Amygdala (tissue), 56 donors: ENCODE measurements around the gene CBX4.
"Not testable (repeated sequence)": the region's sequence is repeated elsewhere in the genome, so short reads cannot be mapped to it uniquely, and the experiment has no call there.

Experiments
- DNase-seq, 56 donors: peaks; one replicate each; lab custom pipeline; 2025; lab: John Stamatoyannopoulos, UW

CBX4 gene

DNA sequence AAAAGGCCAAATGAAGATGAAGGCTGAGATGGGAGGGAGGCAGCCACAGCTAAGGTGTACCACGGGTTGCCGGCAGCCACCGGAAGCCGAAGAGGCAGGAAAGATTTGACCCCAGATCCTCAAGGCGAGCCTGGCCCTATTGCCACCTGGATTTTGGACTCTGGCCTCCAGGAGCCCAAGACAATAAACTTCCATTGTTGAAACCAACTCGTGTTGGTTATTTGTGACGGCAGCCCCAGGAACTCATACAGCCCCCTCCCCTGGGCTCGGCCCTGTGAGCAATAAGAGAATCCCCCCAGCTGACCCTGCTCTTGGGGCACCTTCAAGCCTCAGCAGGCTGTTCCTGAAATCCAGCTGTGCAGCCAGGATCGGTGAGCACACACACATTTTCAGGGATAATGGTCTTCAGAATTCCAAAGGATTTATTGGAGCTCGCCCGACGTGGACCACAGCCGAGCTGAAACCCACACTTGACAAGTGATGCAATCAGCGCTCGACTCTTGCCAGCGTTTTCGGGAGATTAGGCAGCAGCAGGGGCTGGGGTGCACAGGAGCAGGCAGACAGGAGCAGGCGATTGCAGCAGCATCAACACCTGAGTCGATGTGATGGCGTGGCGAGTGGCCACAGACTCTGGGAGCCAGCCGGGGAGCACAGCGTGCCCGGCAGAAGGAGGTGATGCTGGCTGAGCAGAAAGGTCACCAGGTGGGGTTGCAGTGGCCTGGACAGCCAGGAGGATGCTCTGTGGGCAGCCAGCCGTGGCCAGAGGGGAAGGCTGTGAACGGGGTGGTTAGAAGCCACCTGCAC, 22.4 kb upstream of the CBX4 start:
- DNase-seq: no peak

DNA sequence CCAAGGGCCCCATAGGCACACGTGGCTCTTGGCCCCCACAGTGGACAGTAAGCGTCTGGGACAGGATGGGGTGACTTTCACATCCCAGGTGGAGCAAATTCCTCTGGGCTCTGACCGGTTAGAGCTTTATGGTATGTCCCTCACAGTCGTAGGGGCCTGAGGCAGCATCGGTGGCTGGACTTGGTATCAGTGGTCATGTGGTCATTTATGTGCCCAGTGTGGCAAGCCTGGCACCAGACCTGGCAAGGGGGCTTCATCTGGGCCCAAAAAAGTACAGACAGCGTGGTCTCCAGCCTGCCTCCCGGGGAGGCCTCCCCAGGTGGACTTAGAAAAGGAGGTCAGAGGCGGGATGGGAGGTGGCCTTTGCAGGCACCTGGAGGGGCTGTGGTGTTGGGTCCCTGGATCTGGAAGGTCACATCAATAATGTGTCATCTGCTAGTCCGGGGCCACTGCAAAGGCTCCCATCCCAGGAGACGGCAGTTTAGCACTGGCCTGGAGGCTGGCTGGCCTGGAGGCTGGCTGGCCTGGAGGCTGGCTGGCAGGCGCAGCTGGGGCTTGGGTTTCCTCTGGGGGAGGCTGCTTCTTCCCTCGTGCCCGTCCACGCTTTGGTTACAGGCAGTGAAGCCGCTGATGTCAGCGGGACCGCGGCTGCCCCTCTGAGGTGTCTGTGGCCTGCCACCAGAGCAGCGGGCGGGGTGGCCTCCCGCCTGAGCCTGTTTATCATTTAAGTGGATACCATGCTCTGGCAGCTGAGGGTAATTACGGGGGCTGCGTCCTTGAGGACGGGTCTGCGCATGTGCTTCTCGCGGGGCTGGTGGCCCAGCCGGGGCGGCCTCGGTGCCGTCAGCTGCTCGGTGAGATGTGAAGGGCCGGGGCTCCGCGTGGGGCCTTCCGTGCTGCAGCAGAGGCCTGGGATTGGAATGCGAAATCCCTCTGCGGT, 20.7 kb upstream of the CBX4 start:
- no peak for DNase-seq

DNA sequence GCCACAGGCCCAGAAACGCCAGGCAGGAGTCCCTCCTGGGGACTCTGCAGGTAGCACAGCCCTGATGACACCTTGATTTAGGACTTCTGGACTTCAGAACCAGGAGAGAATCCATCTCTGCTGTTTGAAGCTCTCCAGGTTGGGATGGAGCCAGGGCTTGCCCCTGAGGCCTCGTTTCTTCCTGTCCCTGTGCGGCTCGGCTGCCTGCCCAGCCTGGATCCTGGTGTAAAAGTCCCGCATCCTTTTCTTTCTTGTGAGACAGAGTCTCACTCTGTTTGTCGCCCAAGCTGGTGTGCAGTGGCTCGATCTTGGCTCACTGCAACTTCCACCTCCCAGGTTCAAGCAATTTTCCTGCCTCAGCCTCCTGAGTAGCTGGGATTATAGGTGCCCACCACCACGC, 17.9 kb upstream of the CBX4 start:
- no peak for DNase-seq

DNA sequence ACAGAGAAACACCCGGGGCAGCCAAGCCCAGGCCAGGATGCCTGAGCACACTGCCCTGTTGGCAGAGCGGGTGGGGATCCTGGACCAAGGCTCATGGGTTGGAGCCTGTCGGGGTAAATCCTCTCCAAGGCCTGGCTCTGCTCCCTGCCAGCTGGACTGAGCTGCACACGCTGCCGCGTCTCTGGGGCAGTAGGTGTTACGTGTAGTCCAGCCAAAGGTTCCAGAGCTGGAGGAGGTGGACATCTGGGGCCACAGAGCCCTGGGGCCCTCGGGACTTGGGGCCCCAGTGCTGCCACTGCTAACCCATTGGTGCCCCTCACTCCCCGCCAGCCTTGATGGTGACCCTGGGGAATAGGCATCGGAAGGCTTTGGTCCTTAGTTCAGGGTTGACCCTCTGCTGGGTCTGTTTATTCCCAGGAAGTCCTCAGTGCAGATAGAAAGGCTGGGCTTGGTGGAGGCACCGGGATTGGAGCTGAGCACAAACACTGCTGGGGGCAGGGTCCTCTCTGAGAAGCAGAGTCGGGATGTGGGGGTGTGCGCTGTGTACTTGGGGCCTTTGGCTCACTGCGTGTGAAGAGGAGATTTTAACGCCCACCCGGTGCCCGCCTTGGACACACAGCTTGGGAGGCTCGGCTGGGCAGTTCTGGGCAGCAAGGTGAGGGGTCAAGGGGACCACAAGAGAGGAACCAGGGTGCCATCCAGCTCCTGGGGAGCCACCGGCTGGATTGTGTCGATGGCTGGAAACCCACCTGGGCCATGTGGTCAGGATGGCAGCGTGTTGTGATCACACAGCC, 16.3 kb upstream of the CBX4 start:
- DNase-seq: peak in 8 of 56 donors; percentile 15 to 66 (median 24)

DNA sequence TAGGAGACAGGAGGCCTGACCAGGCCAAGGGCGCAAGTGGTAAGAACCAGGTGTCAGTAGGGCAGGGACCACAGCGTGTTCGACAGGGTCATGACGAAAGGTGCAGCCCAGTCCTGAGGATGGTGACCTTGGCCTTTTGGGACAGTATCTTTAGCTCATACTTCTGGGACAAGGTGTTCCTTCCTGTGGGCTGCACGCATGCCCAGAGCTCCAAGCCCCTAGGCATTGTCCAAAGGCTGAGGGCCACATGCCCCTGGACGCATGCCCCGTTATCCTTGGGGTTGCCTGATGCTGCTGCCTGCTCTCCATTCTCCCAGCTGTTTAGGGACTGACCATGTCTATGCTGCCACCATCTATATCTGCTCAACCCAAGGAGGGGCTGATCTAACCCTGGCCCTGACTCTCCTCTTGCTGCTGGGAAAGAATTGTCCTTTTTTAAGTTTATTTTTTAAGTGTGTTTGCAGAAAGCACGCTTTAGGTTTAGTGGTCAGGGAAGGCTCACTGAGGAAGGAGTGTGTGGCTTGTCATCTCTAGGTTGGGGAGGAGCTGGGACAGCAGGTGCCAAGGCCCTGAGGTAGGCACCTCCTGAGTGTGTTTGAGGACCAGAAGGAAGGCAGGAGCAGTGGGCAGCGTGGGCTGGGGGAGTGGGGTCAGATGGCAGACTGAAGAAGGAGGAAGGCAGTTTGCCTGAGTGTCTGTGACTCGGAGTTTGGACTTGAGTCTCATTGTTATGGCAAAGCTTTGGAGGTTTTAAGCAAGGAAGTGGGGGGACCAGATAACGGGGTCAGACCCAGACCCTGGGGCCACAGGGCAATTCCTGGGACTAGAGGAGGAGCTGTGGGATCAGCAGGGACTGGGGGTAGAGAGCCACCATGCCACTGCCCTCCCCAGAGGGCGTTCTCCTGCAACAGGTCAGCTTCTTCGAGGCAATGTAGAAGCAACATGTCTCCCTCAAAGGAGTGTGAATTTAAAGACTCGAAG, 15.1 kb upstream of the CBX4 start:
- DNase-seq: no peak

DNA sequence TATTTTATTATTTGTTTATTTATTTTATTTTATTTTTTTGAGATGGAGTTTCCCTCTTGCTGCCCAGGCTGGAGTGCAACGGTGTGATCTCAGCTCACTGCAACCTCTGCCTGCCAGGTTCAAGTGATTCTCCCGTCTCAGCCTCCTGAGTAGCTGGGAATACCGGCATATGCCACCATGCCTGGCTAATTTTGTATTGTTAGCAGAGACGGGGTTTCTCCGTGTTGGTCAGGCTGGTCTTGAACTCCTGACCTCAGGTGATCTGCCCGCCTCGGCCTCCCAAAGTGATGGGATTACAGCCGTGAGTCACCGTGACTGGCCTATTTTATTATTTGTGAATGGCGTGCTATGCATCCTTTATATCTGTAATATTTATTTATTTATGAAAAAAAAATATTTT, 13.9 kb upstream of the CBX4 start:
- not testable (repeated sequence) for DNase-seq

DNA sequence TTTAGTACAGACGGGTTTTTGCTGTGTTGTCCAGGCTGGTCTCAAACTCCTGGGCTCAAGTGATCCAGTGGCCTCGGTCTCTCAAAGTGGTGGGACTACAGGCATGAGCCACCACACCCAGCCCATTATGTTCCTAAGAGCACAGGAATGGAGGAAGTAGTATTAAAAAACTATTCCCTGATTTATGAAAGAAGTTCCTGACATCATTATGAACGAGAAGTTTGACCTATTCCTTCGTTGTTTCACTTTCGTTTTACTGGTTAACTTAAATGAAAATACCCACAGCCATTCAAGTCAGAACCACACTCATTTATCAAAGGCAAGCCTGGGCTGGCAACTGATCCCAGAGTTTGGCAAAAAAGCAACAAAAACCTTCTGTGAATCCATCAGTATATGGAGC, 13.5 kb upstream of the CBX4 start:
- DNase-seq: no peak

DNA sequence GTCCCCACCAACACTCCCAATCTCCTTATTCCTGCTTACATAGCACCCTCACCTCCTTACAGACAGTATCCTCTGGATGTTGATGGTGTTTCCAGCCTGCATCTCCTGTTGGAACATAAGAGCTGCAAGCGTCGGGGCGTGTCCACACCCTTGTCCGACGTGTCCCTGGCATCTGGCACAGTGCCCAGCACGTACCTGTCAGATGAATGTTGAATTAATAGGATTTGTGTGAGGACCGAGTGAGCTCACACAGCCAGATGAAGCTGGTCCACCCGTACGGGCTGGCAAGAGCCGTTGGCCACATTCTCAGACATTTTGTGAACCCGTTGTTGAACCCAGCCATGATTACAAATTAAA, 12.2 kb upstream of the CBX4 start:
- DNase-seq: no peak

DNA sequence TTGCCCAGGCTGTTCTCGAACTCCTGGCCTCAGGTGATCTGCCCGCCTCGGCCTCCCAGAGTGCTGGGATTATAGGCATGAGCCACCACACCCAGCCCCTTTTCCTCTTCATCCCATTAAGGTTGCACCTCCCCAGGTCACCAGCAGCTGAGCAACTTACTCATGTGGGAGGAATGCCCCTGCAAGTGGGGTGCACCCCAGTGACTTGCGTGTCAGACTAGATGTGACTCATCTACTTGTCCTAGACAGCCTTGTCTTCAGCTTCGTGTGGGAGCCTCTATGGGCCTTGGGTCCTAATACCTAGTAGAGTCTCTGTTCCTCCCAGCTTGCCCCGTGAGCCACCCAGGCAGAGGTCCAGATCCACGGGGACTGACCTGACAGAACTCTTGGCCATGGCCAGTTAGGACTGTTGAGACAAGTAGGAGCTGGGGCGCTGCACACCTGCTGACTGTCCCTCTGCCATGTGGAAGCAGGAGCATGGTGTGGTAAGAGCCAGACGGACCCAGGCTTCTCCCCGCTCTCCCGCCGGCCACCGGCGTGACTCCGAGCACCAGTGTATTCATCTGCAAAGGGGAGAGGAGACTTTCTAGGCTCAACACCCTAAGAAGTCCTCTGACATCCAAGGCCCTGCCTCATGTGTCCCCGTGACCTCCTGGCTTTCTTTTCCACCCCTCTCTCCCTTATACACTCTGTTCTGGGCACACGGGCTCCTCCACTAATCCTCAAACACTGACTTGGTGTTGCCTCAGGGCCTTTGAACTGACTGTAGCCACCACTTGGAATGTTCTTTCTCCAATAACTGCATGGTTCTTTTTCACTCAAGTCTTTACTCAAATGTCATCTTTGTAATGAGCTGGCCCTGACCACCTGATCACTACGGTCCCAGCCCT, 11.6 kb upstream of the CBX4 start:
- no peak for DNase-seq

DNA sequence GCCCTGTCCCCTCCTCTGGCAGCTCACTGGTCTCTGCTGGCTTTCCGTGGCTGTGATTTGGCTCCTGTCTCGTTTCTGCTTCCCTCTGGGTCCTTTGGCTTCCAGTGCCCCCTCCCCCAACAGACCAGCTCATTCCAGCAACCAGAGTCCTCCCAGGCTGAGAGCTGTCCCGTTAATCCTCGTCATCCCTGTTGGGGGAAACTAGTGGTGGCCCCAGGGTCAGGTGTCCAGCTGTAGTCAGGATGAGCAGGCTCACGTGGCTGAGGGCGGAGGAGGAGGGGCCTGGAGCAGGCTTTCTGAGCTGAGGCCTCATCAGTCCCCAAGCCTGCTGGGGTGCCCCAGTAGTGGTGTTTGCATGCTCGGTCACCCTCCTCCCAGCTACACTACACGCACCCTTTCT, 10.7 kb upstream of the CBX4 start:
- no peak for DNase-seq

DNA sequence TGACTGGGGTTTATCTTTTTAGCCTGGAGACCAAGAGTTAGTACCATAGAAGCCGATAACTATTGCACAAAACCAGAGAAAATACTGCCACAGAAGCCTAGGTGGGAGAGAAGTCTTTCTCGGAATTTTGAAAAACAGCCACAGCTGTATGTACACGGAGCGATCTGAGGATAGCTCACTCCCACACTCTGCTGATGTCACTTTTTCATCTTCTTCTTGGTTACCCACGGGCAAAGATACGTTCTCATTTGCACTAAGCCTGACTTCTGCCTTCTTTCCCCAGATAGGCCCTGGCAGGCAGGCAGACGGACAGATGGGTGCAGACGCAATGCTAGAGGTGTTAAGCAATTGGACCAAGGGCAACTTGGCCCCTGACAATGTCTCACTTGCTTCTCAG, 9.1 kb upstream of the CBX4 start:
- no peak for DNase-seq

DNA sequence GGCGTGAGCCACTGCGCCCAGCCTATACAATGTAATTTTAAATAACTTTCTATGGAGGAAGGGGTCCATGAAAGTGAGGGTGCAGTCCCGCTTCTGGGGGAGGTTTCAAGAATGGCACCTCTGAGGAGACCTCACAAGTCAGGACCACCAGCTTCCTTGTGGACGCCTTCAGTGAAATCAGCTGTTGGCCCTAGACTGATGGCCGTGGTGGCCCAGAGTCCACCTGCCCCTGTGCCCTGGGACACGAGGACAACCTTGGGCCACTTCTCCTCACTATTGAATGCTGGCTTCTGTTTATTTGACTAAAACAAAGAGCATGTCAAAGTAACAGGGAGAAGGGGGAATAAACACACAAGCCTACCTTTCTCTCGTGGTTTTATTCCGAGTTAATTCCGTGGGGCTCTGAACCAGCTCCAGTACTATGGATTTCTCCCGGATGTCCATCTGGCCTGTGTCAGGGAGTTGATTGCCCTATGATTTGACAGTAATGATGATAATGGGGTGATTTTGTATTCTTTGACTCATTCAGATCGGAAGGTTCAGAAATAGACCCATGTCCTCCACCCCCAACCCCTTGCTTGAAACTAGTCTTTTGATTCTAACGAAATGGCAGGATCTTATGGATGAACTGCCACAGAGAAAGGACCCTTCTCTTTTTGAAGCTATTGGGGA, 8.6 kb upstream of the CBX4 start:
- DNase-seq: no peak

DNA sequence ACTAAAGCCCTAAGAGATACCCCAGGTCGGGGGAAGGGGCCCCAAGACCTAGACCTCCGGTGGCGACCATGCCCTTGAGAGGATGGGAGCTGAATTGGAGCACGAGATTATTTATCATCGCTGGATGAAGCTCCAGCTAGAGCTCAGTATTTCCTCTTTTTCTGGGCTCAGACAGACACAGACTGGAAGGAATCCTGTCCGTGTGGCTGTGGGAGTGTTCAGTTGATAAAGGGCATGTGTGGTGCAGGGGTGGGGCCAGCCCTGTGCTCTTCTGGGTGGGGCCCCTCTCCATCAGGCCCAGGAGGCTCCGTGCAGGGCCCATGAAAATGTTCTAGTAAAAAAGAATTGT, 6.3 kb upstream of the CBX4 start:
- DNase-seq: no peak

DNA sequence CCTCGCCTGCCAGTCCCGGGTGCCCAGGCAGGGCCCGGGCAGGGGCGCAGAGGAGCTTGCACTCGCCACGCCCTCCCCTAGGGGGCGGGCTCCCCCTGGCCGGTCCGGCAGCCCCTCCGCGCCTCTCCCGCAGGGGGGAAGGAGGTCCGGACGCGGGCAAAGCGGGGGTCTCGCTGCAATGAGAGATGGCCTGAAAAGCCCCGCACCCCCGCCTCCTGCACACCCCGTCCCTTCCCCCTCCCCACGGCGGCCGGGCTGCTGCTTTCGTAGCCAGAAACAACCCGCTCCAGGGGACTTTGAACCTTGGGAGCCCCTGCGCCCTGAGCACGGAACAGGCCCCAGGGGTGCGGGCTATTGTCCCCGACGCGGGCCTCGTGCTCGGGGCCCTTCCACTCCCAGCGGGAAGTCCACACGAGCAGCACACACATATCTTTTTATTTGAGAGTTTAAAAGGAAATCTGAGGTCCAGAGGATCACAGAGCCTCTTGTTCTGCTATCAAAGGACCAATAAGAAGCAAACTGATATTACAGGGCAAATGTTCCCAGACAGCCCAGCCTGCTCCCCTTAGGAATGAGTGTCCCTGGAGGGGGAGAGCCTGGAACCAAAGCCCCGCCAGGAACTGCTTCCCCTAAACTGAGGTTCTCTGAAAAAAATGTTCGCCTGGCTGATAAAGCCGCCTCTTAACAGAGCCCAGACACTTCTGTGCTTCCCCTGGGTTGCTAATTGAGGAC, 5.8 kb upstream of the CBX4 start:
- peak in 17 of 56 donors; percentile 8 to 70 (median 33) for DNase-seq

DNA sequence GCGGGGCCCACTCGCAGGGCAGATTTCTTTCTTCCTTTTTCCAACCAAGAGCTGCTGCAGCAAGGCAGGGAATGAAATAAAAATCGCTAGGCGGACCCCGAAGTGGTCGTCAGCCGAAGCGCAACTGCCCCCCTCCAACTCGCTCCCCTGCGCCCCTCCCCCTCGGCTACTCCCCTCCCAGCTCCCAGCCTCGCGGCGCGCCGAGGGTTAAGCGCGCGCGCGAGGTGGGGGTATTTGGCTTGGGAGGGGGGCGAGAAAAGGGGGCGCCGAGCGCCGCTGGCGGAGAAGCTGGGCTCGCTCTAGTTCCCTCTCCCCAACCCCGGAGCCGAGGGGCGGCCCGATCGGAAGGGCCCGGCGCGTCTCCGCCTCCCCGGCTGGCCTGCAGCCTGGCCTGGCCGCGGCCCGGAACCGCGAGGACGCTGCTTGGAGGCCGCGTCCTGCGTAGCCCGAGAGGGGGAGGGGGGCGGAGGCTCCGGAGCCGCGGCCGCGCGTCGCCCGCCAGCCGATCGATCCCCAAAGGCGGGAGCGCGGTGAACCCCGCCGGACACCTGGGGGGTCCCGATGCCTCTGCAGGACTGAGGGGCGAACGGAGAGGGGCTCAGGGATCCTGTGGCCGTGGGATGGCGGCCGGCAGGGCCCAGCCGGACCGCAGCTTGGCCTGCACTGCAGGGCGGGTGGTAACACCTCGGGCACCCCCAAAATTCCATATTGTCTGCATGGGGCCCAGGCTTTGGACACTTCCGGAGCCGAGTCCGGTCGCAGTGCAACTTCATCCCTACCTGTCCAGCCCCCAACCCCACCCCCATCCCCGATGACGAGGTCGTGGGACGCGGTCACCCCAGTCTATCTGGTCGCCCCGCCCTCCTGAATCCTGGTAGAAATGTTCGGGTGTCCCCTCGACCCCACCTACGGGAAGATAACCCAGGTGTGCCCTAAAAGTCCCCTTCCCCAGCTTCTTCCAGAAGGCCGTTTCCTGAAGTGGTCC, 4.9 kb upstream of the CBX4 start:
- peak in 19 of 56 donors; percentile 10 to 61 (median 35) for DNase-seq

DNA sequence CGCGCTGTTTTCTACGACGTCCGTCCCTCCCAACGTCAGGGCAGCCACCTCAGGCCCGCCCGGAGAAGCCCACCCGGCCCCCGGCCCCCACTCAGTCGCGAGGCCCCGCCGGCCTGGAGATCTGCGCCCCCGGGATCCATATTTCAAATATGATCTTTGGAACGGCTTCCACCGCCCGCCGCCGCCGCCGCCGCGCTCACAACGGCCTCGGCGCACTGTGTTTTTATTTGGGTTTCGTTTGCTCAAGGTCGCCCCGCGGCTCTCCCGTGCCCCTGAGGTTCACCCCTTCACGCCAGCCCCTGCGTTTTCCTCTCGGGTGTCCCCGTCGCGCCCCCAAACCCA, 4.2 kb upstream of the CBX4 start:
- DNase-seq: no peak
